ENCODE results near the gene PFN3. TPM values are rescaled to one million over a fixed set of nuclear protein-coding genes. Genes with fewer than 3 reads are reported as not detected.

Gene PFN3
- total and polyA plus RNA-seq, 2 of the 4 experiments (the other 2 are of a cell fraction) = not detected

DNA sequence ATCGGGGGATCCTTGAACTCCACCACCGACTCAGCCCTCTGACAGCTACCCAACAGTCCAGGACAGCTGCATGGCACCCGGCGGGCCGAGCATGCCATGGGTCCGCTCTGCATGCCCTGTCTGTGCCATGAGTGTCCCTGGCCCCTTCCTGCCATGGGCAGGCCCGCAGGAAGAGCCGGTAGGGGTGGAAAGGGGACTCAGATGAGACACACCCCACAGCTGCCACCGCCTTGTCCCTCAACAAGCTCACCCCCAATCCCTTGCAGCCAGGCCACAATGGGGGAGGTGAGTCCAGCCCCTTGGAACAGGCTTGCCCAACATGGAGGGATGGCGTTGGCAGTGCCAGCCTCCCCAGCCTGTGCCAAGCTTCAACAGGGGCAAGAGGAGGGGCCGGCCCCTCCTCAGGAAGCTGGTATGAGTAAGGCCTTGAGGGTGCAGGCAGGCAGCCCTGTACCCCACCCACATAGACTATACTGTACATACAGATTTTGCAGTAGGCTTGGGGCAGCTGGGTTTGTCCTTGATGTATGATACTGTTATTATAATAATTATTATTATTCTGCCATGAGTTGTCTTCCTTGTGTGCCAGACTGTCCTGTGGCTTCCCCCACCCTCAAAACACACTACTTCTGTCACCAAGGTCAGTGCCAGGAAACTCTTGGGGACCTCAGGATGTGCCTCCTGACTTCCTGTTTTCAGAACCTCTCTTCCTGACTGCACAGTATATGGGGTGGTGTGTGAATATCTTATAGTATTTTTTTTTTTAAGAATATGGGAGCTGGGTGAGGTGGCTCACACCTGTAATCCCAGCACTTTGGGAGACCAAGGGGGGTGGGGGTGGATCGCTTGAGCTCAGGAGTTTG lies 28.2 kb downstream of the PFN3 start:
- Histone ChIP-seq H4K8ac (ENCODE audit: low read depth in 2 of 2, low read length in 2 of 2) (no peak overlapping the region), H3K14ac (replicated peaks; ENCODE audit: low read depth, low read length) (no peak overlapping the region), H2AK5ac (ENCODE audit: low read depth, low read length) (no peak overlapping the region), H3K9ac (ENCODE audit: low read depth, low read length) (no peak overlapping the region), H2BK5ac (ENCODE audit: low read depth, low read length, poor library complexity, severe bottlenecking) (no peak overlapping the region), H2BK15ac (ENCODE audit: low read depth, low read length) (no peak overlapping the region), H3K23ac (ENCODE audit: low read depth, low read length) (no peak overlapping the region), H3K4me3 (ENCODE audit: insufficient read depth, low read depth, low read length) (no peak overlapping the region), H2AK9ac (replicated peaks; ENCODE audit: low read depth, low read length, poor library complexity) (no peak overlapping the region), H3K27me3 (ENCODE audit: control insufficient read depth, insufficient read depth, low read length) (peaks cover 6% of the 10 kb centered on the region; the same call in 1 of the 2 replicates), H3K4me1 (ENCODE audit: control insufficient read depth, insufficient read depth, low read length) (peaks cover 6% of the 10 kb centered on the region; the same call in 1 of the 2 replicates), H3K36me3 (ENCODE audit: control insufficient read depth, insufficient read depth, low read length) (no peaks in the 10 kb centered on the region), H3K4me2 (ENCODE audit: low read depth, low read length) (no peak overlapping the region), H4K5ac (ENCODE audit: low read depth, low read length) (no peak overlapping the region), H4K91ac (ENCODE audit: insufficient read depth, low read depth, low read length) (no peak overlapping the region), H2AFZ (replicated peaks; ENCODE audit: low read length, poor library complexity) (no peak overlapping the region), H3K4ac (ENCODE audit: low read depth, low read length) (no peak overlapping the region), H3K9me1 (ENCODE audit: insufficient read depth, low read length) (no peaks in the 10 kb centered on the region), H3K9me3 (ENCODE audit: control insufficient read depth, insufficient read depth, low read length) (no peaks in the 10 kb centered on the region), H2BK20ac (ENCODE audit: low read depth, low read length) (no peak overlapping the region), H3K18ac (ENCODE audit: low read depth, low read length) (no peak overlapping the region), H4K20me1 (ENCODE audit: insufficient read depth, low read length) (no peaks in the 10 kb centered on the region; the same call in none of the 2 replicates), H3K79me1 (ENCODE audit: low read depth in 1 of 2, low read length in 2 of 2) (no peaks in the 10 kb centered on the region), H3K56ac (ENCODE audit: extremely low read depth, insufficient read depth, low read length) (no peak overlapping the region), H2BK120ac (ENCODE audit: low read depth, low read length) (no peak overlapping the region), H3K27ac (ENCODE audit: insufficient read depth, low read length) (no peak overlapping the region)
- ChIA-PET CTCF (no interaction called here), POLR2A (ENCODE audit: unreplicated experiment) (no interaction called here)
- DNase-seq = no peak
- intact Hi-C loops (cut with micrococcal nuclease) (no loop called here), dilution Hi-C loops (cut with HindIII; ENCODE audit: low sequenced_read_pairs, unreplicated experiment) (no loop called here), in situ Hi-C loops (cut with MboI; ENCODE audit: low sequenced_read_pairs) (no loop called here)
- 83% methylated on average over 1 of the region's 12 CpGs; no CpG with 5 or more reads in 1 of the 2 experiments for WGBS, 2 experiments (ENCODE audit: extremely low coverage in 2 of 2, insufficient read length in 1 of 2)
- no peak for ATAC-seq (ENCODE audit: low read depth)
- no TSS peak for BruUV-seq (replicated peaks)
- TF ChIP-seq RCOR1 (IDR thresholded peaks at IDR 0.05; ENCODE audit: insufficient replicate concordance, low read length) = no peak
- TF ChIP-seq, protein P1, sequence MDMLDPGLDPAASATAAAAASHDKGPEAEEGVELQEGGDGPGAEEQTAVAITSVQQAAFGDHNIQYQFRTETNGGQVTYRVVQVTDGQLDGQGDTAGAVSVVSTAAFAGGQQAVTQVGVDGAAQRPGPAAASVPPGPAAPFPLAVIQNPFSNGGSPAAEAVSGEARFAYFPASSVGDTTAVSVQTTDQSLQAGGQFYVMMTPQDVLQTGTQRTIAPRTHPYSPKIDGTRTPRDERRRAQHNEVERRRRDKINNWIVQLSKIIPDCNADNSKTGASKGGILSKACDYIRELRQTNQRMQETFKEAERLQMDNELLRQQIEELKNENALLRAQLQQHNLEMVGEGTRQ (IDR thresholded peaks at IDR 0.05; ENCODE audit: low read depth, low read length) = no peak
- no peak for TF ChIP-seq RFX5 (IDR thresholded peaks at IDR 0.05; ENCODE audit: low read depth, low read length)
- no peak for TF ChIP-seq POLR2A (IDR thresholded peaks at IDR 0.05; ENCODE audit: low read depth, low read length)
- TF ChIP-seq NFE2L2 (IDR thresholded peaks at IDR 0.05; ENCODE audit: low read depth, low read length) = no peak
- TF ChIP-seq MAZ (IDR thresholded peaks at IDR 0.05; ENCODE audit: borderline replicate concordance, low read depth, low read length) = no peak
- no peak for TF ChIP-seq CEBPB (IDR thresholded peaks at IDR 0.05; ENCODE audit: low read depth, low read length)
- TF ChIP-seq FOS (IDR thresholded peaks at IDR 0.05; ENCODE audit: low read depth, low read length) = no peak
- TF ChIP-seq MXI1 (IDR thresholded peaks at IDR 0.05; ENCODE audit: borderline replicate concordance, low read depth, low read length) = no peak
- no peak for TF ChIP-seq MAFK (IDR thresholded peaks at IDR 0.05; ENCODE audit: low read depth, low read length)
- no peak for TF ChIP-seq SMC3 (IDR thresholded peaks at IDR 0.05; ENCODE audit: low read depth, low read length)
- TF ChIP-seq, protein P2, sequence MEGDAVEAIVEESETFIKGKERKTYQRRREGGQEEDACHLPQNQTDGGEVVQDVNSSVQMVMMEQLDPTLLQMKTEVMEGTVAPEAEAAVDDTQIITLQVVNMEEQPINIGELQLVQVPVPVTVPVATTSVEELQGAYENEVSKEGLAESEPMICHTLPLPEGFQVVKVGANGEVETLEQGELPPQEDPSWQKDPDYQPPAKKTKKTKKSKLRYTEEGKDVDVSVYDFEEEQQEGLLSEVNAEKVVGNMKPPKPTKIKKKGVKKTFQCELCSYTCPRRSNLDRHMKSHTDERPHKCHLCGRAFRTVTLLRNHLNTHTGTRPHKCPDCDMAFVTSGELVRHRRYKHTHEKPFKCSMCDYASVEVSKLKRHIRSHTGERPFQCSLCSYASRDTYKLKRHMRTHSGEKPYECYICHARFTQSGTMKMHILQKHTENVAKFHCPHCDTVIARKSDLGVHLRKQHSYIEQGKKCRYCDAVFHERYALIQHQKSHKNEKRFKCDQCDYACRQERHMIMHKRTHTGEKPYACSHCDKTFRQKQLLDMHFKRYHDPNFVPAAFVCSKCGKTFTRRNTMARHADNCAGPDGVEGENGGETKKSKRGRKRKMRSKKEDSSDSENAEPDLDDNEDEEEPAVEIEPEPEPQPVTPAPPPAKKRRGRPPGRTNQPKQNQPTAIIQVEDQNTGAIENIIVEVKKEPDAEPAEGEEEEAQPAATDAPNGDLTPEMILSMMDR (conservative IDR thresholded peaks at IDR 0.05; ENCODE audit: low read depth, low read length) = no peak
- TF ChIP-seq, protein P3, sequence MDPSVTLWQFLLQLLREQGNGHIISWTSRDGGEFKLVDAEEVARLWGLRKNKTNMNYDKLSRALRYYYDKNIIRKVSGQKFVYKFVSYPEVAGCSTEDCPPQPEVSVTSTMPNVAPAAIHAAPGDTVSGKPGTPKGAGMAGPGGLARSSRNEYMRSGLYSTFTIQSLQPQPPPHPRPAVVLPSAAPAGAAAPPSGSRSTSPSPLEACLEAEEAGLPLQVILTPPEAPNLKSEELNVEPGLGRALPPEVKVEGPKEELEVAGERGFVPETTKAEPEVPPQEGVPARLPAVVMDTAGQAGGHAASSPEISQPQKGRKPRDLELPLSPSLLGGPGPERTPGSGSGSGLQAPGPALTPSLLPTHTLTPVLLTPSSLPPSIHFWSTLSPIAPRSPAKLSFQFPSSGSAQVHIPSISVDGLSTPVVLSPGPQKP (IDR thresholded peaks at IDR 0.05; ENCODE audit: borderline replicate concordance, low read depth, low read length) = no peak
- TF ChIP-seq CHD1 (IDR thresholded peaks at IDR 0.05; ENCODE audit: low read depth, low read length) = no peak
- TF ChIP-seq BHLHE40 (IDR thresholded peaks at IDR 0.05; ENCODE audit: low read depth, low read length) = no peak

All from IMR-90 (cell line).